ENCODE measurements around the gene TNS3.
A peak's percentile ranks its signal among the peaks of the same experiment; 100 is the strongest.

- TF ChIP-seq ZNF747 (CRISPR knock-in tag; IDR thresholded peaks at IDR 0.05; ENCODE audit: borderline replicate concordance) (no peak), ARNT (IDR thresholded peaks at IDR 0.05) (no peak), ZNF362 (CRISPR knock-in tag; IDR thresholded peaks at IDR 0.05; ENCODE audit: borderline replicate concordance) (no peak), FOXK1 (CRISPR knock-in tag; IDR thresholded peaks at IDR 0.05; ENCODE audit: borderline replicate concordance, low read depth) (peak; percentile 78; the same call in 1 of the 2 replicates), THAP11 (CRISPR knock-in tag; IDR thresholded peaks at IDR 0.05) (no peak), ZBTB43 (CRISPR knock-in tag; conservative IDR thresholded peaks at IDR 0.05) (peak; percentile 84)
- TF ChIP-seq, protein P1, sequence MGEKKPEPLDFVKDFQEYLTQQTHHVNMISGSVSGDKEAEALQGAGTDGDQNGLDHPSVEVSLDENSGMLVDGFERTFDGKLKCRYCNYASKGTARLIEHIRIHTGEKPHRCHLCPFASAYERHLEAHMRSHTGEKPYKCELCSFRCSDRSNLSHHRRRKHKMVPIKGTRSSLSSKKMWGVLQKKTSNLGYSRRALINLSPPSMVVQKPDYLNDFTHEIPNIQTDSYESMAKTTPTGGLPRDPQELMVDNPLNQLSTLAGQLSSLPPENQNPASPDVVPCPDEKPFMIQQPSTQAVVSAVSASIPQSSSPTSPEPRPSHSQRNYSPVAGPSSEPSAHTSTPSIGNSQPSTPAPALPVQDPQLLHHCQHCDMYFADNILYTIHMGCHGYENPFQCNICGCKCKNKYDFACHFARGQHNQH (CRISPR knock-in tag; IDR thresholded peaks at IDR 0.05): peak; percentile 52; the same call in 1 of the 2 replicates
Measured at GRCh38 chr7:47622946-47623640, 41.2 kb upstream of the TNS3 start.

Data from HepG2 (cell line).